CD4-positive, alpha-beta T cell treated with Interleukin-2 at 100 ng/mL for 4 hours (primary cell): ENCODE results near the gene CHD2.
A peak's percentile ranks its signal among the peaks of the same experiment; 100 is the strongest.

Experiments
- DNase-seq: peaks from one replicate; pipeline ENCODE4 v3.0.0-alpha.2; 2020; ENCODE audit warnings: low spot score

Gene CHD2

GRCh38 chr15:92885224-92886041 lies 14.7 kb upstream of the CHD2 start:
- no peak for DNase-seq

GRCh38 chr15:92886042-92886537 lies 14.0 kb upstream of the CHD2 start:
- DNase-seq = no peak

DNA sequence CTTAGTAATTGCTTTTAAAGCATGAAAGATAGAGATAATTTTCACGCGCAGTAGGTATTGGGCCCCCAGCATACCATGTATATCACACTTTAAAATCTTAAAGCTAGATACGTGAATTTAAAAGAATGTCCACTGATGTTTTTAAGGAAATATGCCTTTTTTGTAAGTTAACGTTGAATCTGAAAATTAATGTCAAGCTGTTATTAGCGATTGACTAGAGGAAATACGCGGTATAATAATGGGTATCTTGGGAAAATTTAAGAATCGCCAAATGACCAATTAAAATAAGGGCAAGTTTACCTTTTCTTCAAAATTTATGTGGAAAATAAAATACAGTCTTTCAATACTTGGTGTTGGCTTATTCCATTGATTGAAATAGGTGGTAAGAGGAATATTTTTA lies 13.3 kb upstream of the CHD2 start:
- DNase-seq = no peak

GRCh38 chr15:92887869-92888268 lies 12.3 kb upstream of the CHD2 start:
- DNase-seq = no peak

DNA sequence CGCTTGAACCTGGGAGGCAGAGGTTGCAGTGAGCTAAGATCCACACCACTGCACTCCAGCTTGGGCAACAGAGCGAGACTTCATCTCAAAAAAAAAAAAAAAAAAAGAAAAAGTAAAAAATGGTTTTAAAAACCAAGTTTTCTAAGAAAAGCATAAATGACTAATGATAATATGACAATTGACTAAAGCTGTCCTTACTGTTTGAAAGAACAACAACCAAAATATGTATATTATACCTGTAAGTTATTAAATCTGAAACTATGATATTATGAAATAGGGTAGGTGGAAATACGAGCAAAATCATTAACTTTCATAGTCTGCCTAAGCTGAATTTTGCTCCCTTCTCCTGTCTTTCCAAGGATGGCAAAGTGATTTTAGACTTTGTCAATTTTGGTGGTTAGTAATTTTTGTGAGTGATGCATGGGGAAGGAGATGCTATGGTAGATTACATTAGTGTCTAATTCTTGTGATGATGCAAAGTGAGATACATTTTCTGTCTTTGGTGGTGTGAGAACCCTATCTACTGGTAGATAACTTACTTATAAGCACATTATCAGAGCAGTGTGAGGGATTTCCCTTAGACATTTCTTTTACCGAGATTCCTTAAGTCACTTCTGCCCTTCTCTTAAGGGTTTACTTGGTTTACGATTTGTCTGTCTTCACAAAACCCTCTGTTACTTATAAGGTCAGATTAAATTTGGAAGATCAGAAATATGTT lies 10.6 kb upstream of the CHD2 start:
- DNase-seq = no peak

- no peak for DNase-seq
These were observed 8.5 kb upstream of the CHD2 start for GRCh38 chr15:92891533-92892200.

DNA sequence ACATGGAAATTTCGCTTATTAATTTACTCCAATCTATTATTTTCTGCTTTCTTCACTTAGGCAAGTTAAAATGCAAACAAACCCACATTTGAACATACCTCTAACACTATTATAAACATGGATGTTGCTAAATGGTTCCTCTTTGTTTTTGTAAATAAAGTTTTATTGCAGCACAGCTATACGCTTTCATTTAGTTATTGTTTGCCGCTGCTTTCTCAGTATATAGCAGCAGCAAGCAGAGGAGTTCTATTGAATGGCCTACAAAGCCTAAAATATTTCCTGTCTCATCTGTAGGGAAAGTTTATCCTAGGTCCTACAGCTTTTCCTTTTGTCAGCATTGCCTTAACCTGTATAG lies 7.9 kb upstream of the CHD2 start:
- DNase-seq = no peak

- no peak for DNase-seq
These were observed 6.9 kb upstream of the CHD2 start for GRCh38 chr15:92893200-92893599.

DNA sequence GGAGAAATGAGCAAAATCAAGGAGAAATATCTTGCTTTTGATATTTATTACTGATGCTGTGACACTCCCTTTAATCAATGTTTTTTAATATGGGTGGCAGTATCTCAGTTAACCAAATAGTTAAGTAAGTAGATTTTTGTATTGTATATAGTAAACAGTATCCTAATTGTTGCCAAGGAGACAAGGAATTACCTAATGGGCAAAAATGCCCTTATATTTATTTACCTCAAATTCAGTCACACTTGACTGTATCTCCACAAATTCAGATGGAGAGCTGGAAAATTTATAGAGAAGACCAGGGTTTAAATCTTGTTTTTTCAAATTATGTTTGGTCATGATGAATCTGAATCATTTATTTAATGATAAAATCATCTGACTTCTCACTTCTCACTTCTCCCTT lies 3.6 kb upstream of the CHD2 start:
- no peak for DNase-seq

DNA sequence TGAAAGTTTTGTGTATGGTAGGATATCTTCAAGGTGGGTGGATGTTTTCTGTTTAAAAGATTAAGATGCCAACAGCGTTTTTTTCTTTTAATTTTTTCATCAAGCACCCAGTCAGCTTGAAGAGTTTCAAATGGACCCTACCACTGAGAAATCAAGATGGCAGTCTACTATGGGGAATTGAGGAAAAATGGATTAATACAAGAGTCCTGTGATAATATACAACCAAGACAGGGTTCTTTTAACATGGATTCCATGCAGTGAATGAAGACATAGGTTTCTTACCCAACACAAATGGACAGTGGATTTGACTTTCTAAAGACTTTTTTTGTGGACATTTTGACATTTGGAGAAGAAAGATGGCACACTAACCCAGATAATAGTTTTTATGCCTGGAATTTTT lies 2.5 kb upstream of the CHD2 start:
- DNase-seq = no peak

- no peak for DNase-seq
These were observed 1.0 kb upstream of the CHD2 start for GRCh38 chr15:92898988-92899582.

DNA sequence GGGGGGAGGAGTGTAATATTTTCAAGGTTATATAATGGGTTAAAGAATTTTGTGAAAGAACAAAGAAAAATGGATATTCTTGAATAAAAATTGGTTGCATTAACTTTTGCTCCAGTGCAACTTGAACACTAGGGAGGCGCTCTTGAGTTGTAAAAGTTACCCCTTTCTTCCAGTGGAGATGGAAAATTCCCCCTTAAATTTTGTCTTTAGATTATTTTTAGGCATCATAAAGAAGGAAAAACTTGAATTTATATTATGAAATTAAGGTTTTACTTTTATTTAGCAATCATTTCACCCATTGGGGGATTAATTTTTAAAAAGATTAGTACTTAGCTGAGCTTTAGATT lies 550 bp upstream of the CHD2 start:
- no peak for DNase-seq

- no peak for DNase-seq
These were observed 577 bp downstream of the CHD2 start for GRCh38 chr15:92900731-92901071.

DNA sequence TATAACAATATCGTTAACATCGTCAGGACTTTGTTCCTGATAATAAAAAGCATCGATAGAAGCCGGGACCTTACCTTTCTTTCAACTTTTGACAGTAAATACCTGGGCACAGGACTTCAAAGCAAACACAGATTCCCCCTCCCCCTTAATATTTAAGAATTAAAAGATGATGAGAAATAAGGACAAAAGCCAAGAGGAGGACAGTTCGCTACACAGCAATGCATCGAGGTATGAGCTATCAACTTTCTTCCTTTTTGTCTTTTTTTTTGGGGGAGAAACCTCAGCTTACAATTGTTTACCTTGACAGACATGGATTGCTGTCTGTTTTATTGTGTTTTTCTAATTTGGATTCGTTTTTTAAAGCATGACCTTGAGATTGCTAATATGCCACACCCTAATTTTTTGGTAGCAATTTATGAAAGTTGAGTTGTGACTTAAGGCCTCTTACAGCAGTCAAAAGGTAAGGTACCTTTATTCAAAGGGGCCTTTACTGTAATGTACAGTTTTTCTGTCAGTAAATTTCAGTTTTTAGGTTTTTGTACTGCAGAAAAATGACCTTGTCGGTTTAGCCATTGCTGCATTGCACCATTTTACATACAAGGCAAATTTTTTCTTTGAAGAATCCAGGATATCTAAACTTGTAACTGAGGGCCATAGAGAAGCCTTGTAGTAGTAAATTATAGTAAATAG lies 1.1 kb downstream of the CHD2 start:
- no peak for DNase-seq

GRCh38 chr15:92901995-92902394 lies 1.9 kb downstream of the CHD2 start:
- DNase-seq = no peak

DNA sequence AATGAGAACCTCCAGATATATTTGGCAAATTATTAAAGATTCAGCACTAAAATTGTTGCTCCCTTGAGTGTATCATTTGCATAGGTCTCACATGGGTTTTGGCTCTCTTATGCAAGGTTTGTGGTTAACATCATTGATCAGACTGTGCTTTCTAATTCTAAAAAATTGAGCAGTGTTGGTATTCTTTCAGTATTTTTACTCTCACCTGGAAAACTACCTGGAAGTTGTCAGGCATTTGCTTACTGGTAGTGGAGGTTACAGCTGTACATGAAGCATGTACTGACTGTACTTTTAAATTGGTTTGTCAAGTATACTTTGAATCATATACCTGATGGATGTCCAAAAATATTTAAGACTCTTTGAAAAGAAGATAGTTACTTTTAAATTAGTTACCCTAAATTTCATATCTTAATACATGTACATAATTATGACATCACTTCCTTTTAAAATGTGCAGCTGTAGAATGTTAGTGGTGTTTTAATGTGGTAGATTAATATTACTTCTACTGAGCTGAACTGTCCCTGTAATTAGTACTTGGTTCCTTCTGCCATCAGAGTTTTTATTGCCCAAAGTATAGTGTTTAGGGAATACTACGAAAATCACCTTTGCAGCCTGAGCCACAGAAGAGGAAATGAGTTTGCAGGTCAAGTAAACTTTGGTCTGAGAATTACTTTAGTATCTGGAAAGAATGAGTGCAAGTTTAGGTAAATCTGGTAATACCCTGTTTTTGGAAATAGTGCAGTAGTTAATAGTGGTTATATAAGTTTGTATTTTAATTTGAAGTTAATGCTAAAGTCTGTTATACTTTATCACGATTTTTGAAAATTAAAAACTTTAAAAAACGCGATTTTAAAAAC lies 2.8 kb downstream of the CHD2 start:
- DNase-seq = no peak

DNA sequence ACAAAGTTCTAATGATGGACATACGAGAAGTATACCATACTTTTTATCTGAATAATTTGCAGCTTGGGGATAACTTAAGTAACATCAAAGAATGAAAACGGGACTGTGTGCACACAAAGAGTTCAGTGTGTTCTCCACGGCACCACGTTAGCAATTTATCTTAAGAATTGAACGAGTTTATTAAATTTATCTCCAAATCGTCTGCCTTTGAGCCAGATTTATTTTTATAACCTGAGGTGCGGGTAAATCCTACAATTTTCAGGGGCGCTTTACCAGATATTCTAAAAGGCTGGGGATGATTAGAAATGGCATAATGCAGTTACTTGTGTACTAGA lies 3.5 kb downstream of the CHD2 start:
- no peak for DNase-seq

DNA sequence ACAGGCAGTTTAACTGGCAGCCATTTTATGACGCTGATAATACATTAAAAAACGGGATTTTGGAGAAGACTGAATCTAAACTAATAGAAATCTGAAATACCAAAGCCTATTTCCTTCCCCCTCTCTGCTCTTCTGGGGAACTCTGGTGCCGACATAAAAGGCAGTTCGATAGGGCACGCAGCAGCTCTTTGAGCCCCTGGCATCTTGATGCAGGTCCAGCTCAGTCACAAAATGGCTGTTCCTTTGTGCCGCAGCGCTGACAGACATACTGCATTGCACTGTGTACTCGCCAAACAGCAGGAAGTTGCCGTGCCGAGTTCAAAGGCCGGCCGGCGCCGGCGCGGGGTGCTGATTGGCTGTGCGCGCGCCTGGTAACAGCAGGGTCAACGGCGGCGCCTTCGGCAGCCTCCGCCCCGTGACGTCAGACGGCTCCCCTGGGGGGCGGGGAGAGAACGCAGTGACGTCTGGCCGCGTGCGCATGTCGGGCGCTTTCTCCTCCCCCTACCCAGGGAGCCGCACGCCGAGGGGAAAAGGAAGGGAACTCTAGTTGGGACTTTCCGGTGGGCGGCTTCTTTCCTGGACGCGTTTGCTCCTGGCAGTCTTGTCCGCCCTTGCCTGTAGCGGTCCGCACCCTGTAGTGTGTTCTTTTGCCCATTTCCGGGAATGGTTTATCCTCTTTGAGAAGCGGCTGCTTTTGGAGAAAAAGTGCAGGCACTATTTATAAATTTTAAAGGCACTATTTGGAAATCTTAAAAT lies 4.0 kb downstream of the CHD2 start:
- DNase-seq = peak; percentile 98

GRCh38 chr15:92904722-92905571 lies 4.8 kb downstream of the CHD2 start:
- DNase-seq = no peak

DNA sequence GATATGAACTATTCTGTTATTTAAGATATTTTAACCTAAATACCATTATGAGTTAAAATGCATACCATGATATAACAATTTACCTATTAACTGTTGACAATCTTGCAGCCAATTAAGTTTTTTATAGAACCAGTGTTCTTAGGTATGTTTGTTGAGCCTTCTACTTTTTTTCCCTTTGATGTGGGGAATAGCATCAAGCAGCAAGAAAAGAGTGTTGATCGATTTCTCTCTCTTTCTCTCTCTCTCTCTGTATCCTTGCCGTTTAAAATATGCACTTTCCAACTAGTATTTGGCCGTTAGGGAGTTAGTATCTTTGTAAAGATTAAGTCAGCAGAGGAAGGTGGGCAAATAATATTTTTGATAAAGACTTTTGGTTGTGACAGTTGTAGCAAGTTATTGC lies 5.9 kb downstream of the CHD2 start:
- no peak for DNase-seq
